ENCODE data around the gene RNASET2.
"Not testable (repeated sequence)": the region's sequence is repeated elsewhere in the genome, so short reads cannot be mapped to it uniquely, and the experiment has no call there.

The RNASET2 gene

DNA sequence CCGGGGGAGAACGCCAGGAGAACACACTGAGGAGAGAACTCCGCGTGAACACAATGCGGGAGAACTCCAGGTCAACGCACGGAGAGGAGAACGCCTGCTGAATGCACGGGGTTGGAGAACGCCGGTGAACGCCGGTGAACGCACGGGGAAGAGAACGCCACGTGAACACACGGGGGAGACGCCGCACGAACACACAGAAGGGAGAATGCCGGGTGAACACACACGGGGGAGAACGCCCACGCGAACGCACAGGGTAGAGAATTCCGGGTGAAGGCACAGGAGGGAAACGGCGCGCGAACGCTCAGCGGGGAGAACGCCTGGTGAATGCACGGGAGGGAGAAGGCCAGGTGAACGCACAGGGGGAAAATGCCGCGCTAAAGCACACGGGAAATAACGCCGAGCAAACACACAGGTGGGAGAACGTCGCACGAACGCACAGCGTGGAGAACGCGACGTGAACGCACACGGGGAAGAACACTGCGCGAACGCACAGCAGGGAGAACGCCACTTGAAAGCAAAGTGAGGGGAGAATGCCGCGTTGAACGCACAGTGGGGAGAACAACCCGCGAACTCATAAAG is 56.1 kb downstream of the RNASET2 start:
- no peak for DNase-seq

DNA sequence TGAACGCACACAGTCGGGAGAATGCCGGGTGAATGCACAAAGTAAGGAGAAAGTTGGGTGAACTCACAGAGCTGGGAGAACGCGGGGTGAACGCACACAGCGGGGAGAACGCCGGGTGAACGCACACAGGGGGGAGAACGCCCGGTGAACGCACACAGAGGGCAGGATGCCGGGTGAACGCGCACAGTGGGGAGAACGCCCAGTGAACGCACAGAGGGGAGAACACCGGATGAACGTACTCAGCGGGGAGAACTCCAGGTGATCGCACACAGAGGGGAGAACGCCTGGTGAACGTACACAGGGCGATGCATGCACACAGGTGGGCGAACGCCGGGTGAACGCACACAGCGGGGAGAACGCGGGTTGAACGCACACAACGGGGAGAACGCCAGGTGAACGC is 57.4 kb downstream of the RNASET2 start:
- DNase-seq: no peak

- not testable (repeated sequence) for DNase-seq
These were observed 61.7 kb downstream of the RNASET2 start for GRCh38 chr6:166894614-166895013.

- DNase-seq: not testable (repeated sequence)
These were observed 63.9 kb downstream of the RNASET2 start for GRCh38 chr6:166892472-166892871.

DNA sequence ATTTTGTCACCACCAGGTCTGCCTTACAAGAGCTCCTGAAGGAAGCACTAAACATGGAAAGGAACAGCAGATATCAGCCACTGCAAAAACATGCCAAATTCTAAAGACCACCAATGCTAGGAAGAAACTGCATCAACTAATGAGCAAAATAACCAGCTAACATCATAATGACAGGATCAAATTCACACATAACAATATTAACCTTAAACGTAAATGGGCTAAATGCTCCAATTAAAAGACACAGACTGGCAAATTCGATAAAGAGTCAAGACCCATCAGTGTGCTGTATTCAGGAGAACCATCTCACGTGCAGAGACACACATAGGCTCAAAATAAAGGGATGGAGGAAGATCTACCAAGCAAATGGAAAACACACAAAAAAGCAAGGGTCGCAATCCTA is 69.6 kb downstream of the RNASET2 start:
- DNase-seq: not testable (repeated sequence)

DNA sequence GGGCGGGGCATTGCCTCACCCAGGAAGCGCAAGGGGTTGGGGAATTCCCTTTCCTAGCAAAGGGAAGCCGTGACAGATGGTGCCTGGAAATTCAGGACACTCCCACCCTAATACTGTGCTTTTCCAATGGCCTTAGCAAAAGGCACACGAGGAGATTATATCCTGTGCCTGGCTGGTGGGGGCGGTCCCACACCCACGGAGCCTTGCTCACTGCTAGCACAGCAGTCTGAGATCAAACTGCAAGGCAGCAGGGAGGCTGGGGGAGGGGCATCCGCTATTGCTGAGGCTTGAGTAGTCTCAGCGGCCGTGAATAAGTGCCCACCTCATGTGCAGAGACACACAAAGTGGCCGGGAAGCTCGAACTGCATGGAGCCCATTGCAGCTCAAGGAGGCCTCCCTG is 71.4 kb downstream of the RNASET2 start:
- not testable (repeated sequence) for DNase-seq

- no peak for DNase-seq
These were observed 76.8 kb downstream of the RNASET2 start for GRCh38 chr6:166879594-166879993.
